ENCODE data around the gene COX14.
"Not testable (repeated sequence)": the region's sequence is repeated elsewhere in the genome, so short reads cannot be mapped to it uniquely, and the experiment has no call there.

Gene COX14

DNA sequence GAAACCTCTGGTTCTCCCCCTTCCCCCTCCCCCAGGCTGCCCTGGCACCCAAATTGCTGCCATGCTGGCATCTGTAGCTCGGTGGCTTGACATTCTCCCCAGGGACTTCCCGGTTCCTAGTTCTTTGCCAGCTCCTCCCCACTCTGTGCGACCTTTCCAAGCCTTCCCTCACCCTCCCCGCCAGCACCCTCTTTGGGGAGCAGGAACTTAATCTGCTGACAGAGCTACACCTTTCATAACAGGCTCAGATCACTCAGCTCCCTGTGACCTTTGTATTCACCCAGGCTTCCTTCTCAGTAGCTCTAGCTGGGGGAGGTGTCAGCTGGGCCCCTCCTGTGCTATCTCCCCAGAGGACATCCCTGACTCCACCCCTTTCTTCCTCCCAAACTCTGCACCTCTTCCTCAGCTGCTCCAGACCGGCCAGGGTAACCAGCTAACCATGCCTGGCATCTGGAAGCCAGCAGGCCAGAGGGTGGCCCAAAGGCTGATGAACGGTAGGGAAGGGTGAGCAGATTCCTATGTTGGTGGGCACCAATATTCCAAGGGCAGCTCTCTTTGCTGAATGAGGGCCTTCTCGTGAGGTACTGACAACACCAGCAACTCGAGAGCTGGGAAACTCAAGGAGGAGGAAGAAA, 1.8 kb upstream of the COX14 start:
- peak; percentile 53 for DNase-seq

GRCh38 chr12:50110762-50111351, 1.2 kb upstream of the COX14 start:
- DNase-seq = peak; percentile 38

- no peak for DNase-seq
Observed at GRCh38 chr12:50111395-50111692, 692 bp upstream of the COX14 start.

- no peak for DNase-seq
Observed at GRCh38 chr12:50112456-50113218, 601 bp downstream of the COX14 start.

- DNase-seq = no peak
Observed at GRCh38 chr12:50117057-50117622, 5.1 kb downstream of the COX14 start.

DNA sequence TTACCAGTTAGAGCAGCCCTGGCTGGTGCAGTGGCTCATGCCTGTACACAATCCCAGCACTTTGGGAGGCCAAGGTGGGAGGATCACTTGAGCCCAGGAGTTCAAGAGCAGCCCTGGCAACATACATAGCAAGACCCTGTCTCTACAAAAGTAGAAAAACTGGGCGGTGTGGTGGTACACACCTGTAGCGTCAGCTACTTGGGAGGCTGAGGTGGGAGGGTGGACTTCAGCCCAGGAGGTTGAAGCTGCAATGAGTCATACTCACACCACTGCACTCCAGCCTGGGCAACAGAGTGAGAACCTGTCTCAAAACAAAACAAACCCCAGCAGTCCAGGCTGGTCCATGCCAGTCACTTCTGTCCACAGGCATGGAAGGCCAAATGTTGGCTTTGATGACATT, 7.4 kb downstream of the COX14 start:
- no peak for DNase-seq

GRCh38 chr12:50120521-50120920, 8.5 kb downstream of the COX14 start:
- DNase-seq = no peak

DNA sequence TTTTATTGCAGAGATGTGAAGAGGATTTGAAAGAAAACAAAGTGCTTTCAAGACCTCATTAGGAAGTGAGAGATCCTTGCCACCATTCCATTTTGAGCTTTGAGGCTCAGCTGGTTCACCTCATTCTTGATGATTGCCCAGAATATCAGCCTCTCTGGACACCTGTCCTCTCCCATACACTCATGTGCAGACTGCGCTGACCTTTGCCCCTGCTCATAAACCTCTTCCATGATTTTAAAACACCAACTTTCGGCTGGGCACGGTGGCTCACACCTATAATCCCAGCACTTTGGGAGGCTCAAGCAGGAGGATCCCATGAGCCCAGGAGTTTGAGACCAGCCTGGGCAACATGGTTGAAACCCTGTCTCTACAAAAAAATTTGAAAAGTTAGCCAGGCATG, 8.9 kb downstream of the COX14 start:
- DNase-seq = no peak

GRCh38 chr12:50121641-50122040, 9.6 kb downstream of the COX14 start:
- DNase-seq = no peak

DNA sequence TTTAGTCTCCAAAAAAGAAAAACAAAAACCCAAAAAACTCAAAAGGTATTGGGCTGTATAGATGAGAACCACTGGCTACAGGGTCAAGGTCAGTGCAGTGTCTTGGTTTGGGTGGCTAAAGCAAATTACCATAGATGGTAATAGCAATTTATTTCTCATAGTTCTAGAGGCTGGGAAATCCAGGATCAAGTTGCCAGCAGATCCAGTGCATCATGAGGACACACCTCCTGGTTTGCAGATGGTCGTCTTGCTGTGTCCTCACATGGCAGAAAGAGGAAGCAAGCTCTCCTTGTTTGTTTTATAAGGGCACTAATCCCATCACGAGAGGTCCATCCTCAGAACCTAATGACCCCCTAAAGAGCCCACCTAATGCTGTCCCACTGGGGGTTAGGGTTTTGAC, 11.2 kb downstream of the COX14 start:
- DNase-seq = no peak

- DNase-seq = no peak
Observed at GRCh38 chr12:50127546-50127945, 15.5 kb downstream of the COX14 start.

DNA sequence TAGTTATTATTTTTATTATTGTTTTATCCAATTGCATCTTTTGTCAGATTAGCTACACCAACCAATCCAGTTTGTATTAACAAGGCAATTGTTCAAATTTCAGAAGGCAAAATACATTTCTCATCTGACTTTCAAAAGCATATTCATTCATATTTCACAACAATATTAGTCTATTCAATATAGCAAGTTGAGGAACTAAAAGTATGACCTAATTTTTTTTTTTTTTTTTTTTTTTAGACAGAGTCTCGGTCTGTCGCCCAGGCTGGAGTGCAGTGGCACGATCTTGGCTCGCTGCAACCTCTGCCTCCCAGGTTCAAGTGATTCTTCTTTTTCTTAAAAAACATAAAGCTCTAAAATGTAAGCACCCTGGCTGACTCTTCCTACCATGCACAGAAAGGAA, 17.3 kb downstream of the COX14 start:
- no peak for DNase-seq

- no peak for DNase-seq
Observed at GRCh38 chr12:50132505-50133135, 20.6 kb downstream of the COX14 start.

DNA sequence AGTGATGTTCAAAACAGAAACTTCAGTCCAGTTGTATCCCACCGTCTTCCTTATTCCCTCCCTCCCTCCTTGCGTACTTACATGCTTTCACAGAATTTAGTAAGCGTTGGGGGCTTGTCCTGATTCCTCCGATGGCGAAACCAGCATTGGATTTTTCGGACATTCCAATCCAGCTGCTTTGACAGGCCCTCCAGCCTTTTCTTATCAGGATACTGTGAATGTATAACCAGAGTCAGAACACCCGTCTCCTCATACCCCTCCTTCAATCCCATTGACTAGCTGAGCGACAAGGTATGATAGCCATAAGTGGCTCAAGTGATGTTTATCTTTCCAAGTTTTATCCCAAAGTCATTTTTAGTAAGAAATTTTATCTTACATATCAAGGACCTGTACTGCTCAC, 31.0 kb downstream of the COX14 start:
- DNase-seq = no peak

GRCh38 chr12:50145439-50145838, 33.4 kb downstream of the COX14 start:
- no peak for DNase-seq

GRCh38 chr12:50147281-50147680, 35.2 kb downstream of the COX14 start:
- DNase-seq = no peak

DNA sequence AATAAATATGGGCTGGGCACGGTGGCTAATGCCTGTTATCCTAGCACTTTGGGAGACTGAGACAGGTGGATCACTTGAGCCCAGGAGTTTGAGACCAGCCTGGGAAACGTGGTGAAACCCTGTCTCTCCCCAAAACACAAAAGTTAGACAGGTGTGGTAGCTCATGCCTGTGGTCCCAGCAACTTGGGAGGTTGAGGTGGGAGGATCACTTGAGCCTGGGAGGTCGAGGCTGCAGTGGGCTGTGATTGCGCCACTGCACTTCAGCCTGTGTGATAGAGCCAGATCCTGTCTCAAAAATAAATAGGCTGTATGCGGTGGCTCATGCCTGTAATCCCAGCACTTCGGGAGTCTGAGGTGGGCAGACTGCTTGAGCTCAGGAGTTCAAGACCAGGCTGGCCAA, 36.0 kb downstream of the COX14 start:
- not testable (repeated sequence) for DNase-seq

DNA sequence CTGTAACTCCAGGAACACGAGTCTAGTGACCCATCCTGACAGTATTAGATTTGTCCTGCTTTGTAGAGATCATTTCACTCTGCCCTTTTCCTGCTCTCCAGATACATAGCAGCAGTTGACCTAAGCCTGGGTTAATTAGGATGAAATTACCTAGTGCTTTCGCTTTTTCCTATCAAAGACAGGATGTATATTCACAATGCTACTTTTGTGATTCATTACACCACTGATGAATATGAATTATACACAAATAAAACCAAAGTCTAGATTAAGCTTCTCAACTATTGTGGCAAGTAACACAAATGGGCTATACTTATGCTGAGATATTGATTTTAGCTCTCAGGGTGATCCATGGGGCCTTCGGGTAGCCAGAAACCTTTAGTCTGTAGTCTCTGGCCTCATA, 37.3 kb downstream of the COX14 start:
- DNase-seq = no peak

DNA sequence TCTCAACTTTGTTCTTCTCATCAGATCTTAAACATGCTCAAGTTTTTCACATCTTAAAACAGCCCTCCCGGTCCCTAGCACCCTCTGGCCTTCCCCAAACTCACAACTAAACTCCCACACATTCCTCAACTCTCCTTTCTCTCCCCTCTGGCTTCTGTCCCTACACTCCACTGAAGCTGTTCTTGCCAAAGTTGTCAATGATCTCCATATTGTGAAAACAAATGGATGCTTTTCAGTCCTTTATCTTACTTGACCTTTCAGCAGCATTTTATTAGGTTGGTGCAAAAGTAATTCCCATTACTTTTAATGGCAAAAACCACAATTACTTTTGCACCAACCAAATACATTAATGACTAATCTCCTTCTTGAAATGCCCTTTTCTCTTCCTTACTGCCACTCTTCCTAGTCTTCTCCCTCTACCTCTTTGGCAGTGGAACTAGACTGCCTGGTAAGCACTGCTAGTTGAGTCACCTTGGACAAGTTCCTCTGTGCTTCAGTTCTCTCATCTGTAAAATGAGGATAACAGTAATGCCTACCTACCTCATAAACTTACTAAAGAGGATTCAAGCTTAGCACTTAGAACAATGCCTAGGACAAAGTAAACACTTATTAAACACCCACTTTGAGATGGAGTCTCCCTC, 39.1 kb downstream of the COX14 start:
- no peak for DNase-seq

- not testable (repeated sequence) for DNase-seq
Observed at GRCh38 chr12:50154947-50155346, 42.9 kb downstream of the COX14 start.

- DNase-seq = no peak
Observed at GRCh38 chr12:50156641-50157040, 44.6 kb downstream of the COX14 start.

- no peak for DNase-seq
Observed at GRCh38 chr12:50157259-50157658, 45.2 kb downstream of the COX14 start.

GRCh38 chr12:50160643-50161042, 48.6 kb downstream of the COX14 start:
- DNase-seq = no peak

All from NCI-H2107 (cell line).